ENCODE measurements around the gene SLC25A1.
A peak's percentile ranks its signal among the peaks of the same experiment; 100 is the strongest.

Gene SLC25A1

GRCh38 chr22:19195796-19196731, 17.5 kb upstream of the SLC25A1 start:
- in situ Hi-C loops (cut with MboI; ENCODE audit: low sequenced_read_pairs, unreplicated experiment) = no loop called here

GRCh38 chr22:19194766-19195536, 16.4 kb upstream of the SLC25A1 start:
- DNase-seq (ENCODE audit: low spot score) = no peak
- TF ChIP-seq CTCF (IDR thresholded peaks at IDR 0.05; ENCODE audit: borderline replicate concordance, control extremely low read depth, extremely low read depth, insufficient read depth, missing control alignments) = no peak
- in situ Hi-C loops (cut with MboI; ENCODE audit: low sequenced_read_pairs, unreplicated experiment) = no loop called here

More at GRCh38 chr22:19195796-19196731, 17.5 kb upstream of the SLC25A1 start:
- peak; percentile 61 for DNase-seq (ENCODE audit: low spot score)
- no peak for TF ChIP-seq CTCF (IDR thresholded peaks at IDR 0.05; ENCODE audit: borderline replicate concordance, control extremely low read depth, extremely low read depth, insufficient read depth, missing control alignments)

GRCh38 chr22:19193879-19194278, 15.3 kb upstream of the SLC25A1 start:
- no peak for TF ChIP-seq CTCF (IDR thresholded peaks at IDR 0.05; ENCODE audit: borderline replicate concordance, control extremely low read depth, extremely low read depth, insufficient read depth, missing control alignments)
- DNase-seq (ENCODE audit: low spot score) = no peak
- in situ Hi-C loops (cut with MboI; ENCODE audit: low sequenced_read_pairs, unreplicated experiment) = no loop called here

GRCh38 chr22:19187716-19188563, 9.4 kb upstream of the SLC25A1 start:
- in situ Hi-C loops (cut with MboI; ENCODE audit: low sequenced_read_pairs, unreplicated experiment) = loop anchor here (10.0 kb wide), 2 partner anchors 57 to 287 kb away; partner anchors contain the start of genes CDC45 and UFD1
- no peak for DNase-seq (ENCODE audit: low spot score)
- no peak for TF ChIP-seq CTCF (IDR thresholded peaks at IDR 0.05; ENCODE audit: borderline replicate concordance, control extremely low read depth, extremely low read depth, insufficient read depth, missing control alignments)

- in situ Hi-C loops (cut with MboI; ENCODE audit: low sequenced_read_pairs, unreplicated experiment) = loop anchor here (10.0 kb wide), 2 partner anchors 60 to 290 kb away; partner anchors contain the start of genes CDC45 and UFD1
- no peak for TF ChIP-seq CTCF (IDR thresholded peaks at IDR 0.05; ENCODE audit: borderline replicate concordance, control extremely low read depth, extremely low read depth, insufficient read depth, missing control alignments)
- no peak for DNase-seq (ENCODE audit: low spot score)
Measured at GRCh38 chr22:19184276-19184997, 5.9 kb upstream of the SLC25A1 start.

Data from GM13976 (cell line).